H9 (cell line): ENCODE measurements around the gene UHRF1. TPM values are rescaled to one million over a fixed set of nuclear protein-coding genes. Genes with fewer than 3 reads are reported as not detected.

Experiments used
- DNase-seq: peaks from one replicate; pipeline ENCODE4 v3.0.0-alpha.2; 2017
- H2AFZ ChIP-seq: one replicate; pipeline ENCODE4 v1.6.1; 2013; ENCODE audit warnings: mild to moderate bottlenecking, low read length, control low read depth, moderate library complexity
- H2AK5ac ChIP-seq: 2 replicates; pipeline ENCODE4 v1.6.1; 2013; ENCODE audit warnings: low read length, control low read depth, mixed read lengths; ENCODE audit not compliant: insufficient read length
- H2BK120ac ChIP-seq: one replicate; pipeline ENCODE4 v1.6.1; 2013; ENCODE audit warnings: low read depth, mild to moderate bottlenecking, low read length, control low read depth, inconsistent platforms; ENCODE audit not compliant: poor library complexity, severe bottlenecking
- H2BK12ac ChIP-seq: 2 replicates; pipeline ENCODE4 v1.6.1; 2013; ENCODE audit warnings: low read length, control low read depth, mixed read lengths, low read depth; ENCODE audit not compliant: insufficient read length
- H2BK15ac ChIP-seq: 2 replicates; pipeline ENCODE4 v1.6.1; 2013; ENCODE audit warnings: low read depth, low read length, control low read depth
- H2BK20ac ChIP-seq: one replicate; pipeline ENCODE4 v1.6.1; 2013; ENCODE audit warnings: low read depth, mild to moderate bottlenecking, low read length, control low read depth, inconsistent platforms; ENCODE audit not compliant: poor library complexity, severe bottlenecking
- H2BK5ac ChIP-seq: 2 replicates; pipeline ENCODE4 v1.6.1; 2013; ENCODE audit warnings: low read length, control low read depth, mixed read lengths; ENCODE audit not compliant: insufficient read length
- H3K14ac ChIP-seq: 2 replicates; pipeline ENCODE4 v1.6.1; 2013; ENCODE audit warnings: low read length, control low read depth; ENCODE audit not compliant: insufficient read depth
- H3K18ac ChIP-seq: 2 replicates; pipeline ENCODE4 v1.6.1; 2013; ENCODE audit warnings: low read depth, mild to moderate bottlenecking, mixed read lengths, low read length, control low read depth; ENCODE audit not compliant: insufficient read length
- H3K23ac ChIP-seq: 2 replicates; pipeline ENCODE4 v1.6.1; 2013; ENCODE audit warnings: low read length, control low read depth, mixed read lengths, low read depth; ENCODE audit not compliant: insufficient read length
- H3K23me2 ChIP-seq: 2 replicates; pipeline ENCODE4 v1.6.1; 2013; ENCODE audit warnings: low read depth, mild to moderate bottlenecking, mixed read lengths, low read length, control low read depth; ENCODE audit not compliant: insufficient read length, poor library complexity, severe bottlenecking
- H3K27ac ChIP-seq: 2 replicates; pipeline ENCODE4 v1.5.1; 2013; ENCODE audit warnings: low read length, control low read depth, mixed read lengths, low read depth; ENCODE audit not compliant: insufficient read length
- H3K27me3 ChIP-seq: 2 replicates; pipeline ENCODE4 v1.6.1; 2013; ENCODE audit warnings: low read length, control low read depth, inconsistent platforms; ENCODE audit not compliant: insufficient read depth
- H3K4ac ChIP-seq: 2 replicates; pipeline ENCODE4 v1.6.1; 2013; ENCODE audit warnings: low read depth, mild to moderate bottlenecking, control low read depth, inconsistent platforms, low read length, moderate library complexity
- H3K4me1 ChIP-seq: 2 replicates; pipeline ENCODE4 v1.6.1; 2013; ENCODE audit warnings: low read length, control low read depth, inconsistent platforms; ENCODE audit not compliant: insufficient read depth
- H3K4me2 ChIP-seq: 2 replicates; pipeline ENCODE4 v1.6.1; 2013; ENCODE audit warnings: low read length, control low read depth, mixed read lengths; ENCODE audit not compliant: insufficient read length, insufficient read depth
- H3K56ac ChIP-seq: 2 replicates; pipeline ENCODE4 v1.6.1; 2013; ENCODE audit warnings: low read depth, mild to moderate bottlenecking, mixed read lengths, low read length, control low read depth; ENCODE audit not compliant: insufficient read length
- H3K79me1 ChIP-seq: 2 replicates; pipeline ENCODE4 v1.6.1; 2013; ENCODE audit warnings: low read depth, mild to moderate bottlenecking, moderate library complexity, low read length, control low read depth, inconsistent platforms; ENCODE audit not compliant: insufficient read depth, poor library complexity, severe bottlenecking
- H3K79me2 ChIP-seq: 2 replicates; pipeline ENCODE4 v1.6.1; 2013; ENCODE audit warnings: low read length, control low read depth, inconsistent platforms; ENCODE audit not compliant: insufficient read depth
- H3K9ac ChIP-seq: 2 replicates; pipeline ENCODE4 v1.6.1; 2013; ENCODE audit warnings: low read length, control low read depth, mixed read lengths; ENCODE audit not compliant: insufficient read length; ENCODE audit errors: extremely low read depth
- H3K9me3 ChIP-seq: one replicate; pipeline ENCODE4 v1.6.1; 2013; ENCODE audit warnings: low read depth, low read length, inconsistent platforms; ENCODE audit not compliant: control insufficient read depth
- H3T11ph ChIP-seq: one replicate; pipeline ENCODE4 v1.6.1; 2013; ENCODE audit warnings: mild to moderate bottlenecking, low read length, control low read depth, inconsistent platforms
- H4K20me1 ChIP-seq: one replicate; pipeline ENCODE4 v1.6.1; 2013; ENCODE audit not compliant: control insufficient read depth, insufficient read length, insufficient read depth
- H4K5ac ChIP-seq: 2 replicates; pipeline ENCODE4 v1.6.1; 2013; ENCODE audit warnings: low read depth, mild to moderate bottlenecking, mixed read lengths, low read length, control low read depth; ENCODE audit not compliant: insufficient read length
- H4K8ac ChIP-seq: replicated peaks from 2 replicates; pipeline ENCODE4 v1.6.1; 2013; ENCODE audit warnings: low read length, control low read depth, mixed read lengths, low read depth; ENCODE audit not compliant: insufficient read length
- H4K91ac ChIP-seq: 2 replicates; pipeline ENCODE4 v1.6.1; 2013; ENCODE audit warnings: low read depth, mild to moderate bottlenecking, moderate library complexity, mixed read lengths, low read length, control low read depth; ENCODE audit not compliant: insufficient read length
- H3K27ac Mint-ChIP-seq, 3 experiments: 2 replicates in 2 of 3; 3 replicates in 1 of 3; pipeline ENCODE4 v1.8.0; 2020 to 2021; ENCODE audit warnings: mixed read lengths in 3 of 3, mild to moderate bottlenecking in 1 of 3, moderate library complexity in 1 of 3
- H3K27me3 Mint-ChIP-seq: 2 replicates; pipeline ENCODE4 v1.8.0; 2021; ENCODE audit warnings: low read depth, mild to moderate bottlenecking, moderate library complexity, mixed read lengths
- H3K36me3 Mint-ChIP-seq, 3 experiments: 2 replicates in 2 of 3; 3 replicates in 1 of 3; pipeline ENCODE4 v1.8.0; 2020 to 2021; ENCODE audit warnings: low read depth in 3 of 3, mixed read lengths in 3 of 3; ENCODE audit not compliant: insufficient read depth in 1 of 3
- H3K4me1 Mint-ChIP-seq, 2 experiments: 2 replicates each; pipeline ENCODE4 v1.8.0; 2020; ENCODE audit warnings: mixed read lengths in 2 of 2
- H3K4me3 Mint-ChIP-seq, 2 experiments: 2 replicates in 1 of 2; 3 replicates in 1 of 2; pipeline ENCODE4 v1.8.0; 2020 to 2021; ENCODE audit warnings: mild to moderate bottlenecking in 2 of 2, mixed read lengths in 2 of 2, moderate library complexity in 1 of 2
- H3K9me3 Mint-ChIP-seq, 2 experiments: 2 replicates in 1 of 2; 3 replicates in 1 of 2; pipeline ENCODE4 v1.8.0; 2020; ENCODE audit warnings: mild to moderate bottlenecking in 2 of 2, mixed read lengths in 2 of 2, moderate library complexity in 1 of 2
- CTCF ChIP-seq: fragments of 200-600 bp; sonication (generic); conservative IDR thresholded peaks from 3 replicates; pipeline ENCODE4 v1.8.0; 2021; ENCODE audit warnings: antibody characterized with exemption, mild to moderate bottlenecking
- WGBS: extraction: QIAGEN DNeasy Blood & Tissue Kit; methylation state at CpG from one replicate; pipeline ENCODE4 v1.1.7; 2013; ENCODE audit warnings: missing lambda C conversion rate, low lambda C conversion rate, mixed read lengths; ENCODE audit not compliant: insufficient read length; ENCODE audit errors: extremely low coverage; 5-methylcytosine and 5-hydroxymethylcytosine counted together
- total RNA-seq: library from RNA; stranded (reverse); gene quantifications from 2 replicates; pipeline ENCODE4 v1.2.1, GENCODE V29; 2021

The UHRF1 gene
- total RNA-seq, 1 experiment from 2014 or later: 106 TPM

GRCh38 chr19:4896372-4896771 is 12.9 kb upstream of the UHRF1 start:
- H4K5ac ChIP-seq: no peak overlapping the region
- no peak overlapping the region for H3K4ac ChIP-seq
- H3K23ac ChIP-seq: no peak overlapping the region
- Mint-ChIP-seq H3K27me3 (peaks cover 80% of the 10 kb centered on the region), H3K4me3 (no peak overlapping the region), H3K4me1 (peaks cover 12 to 13% of the 10 kb centered on the region in 2 experiments), H3K27ac (no peak overlapping the region), H3K9me3 (peaks cover 0 to 2% of the 10 kb centered on the region in 2 experiments; a peak in 1 of 5 replicates), H3K36me3 (no peaks in the 10 kb centered on the region)
- H2BK12ac ChIP-seq: no peak overlapping the region
- no peak overlapping the region for H2BK5ac ChIP-seq
- H3K27me3 ChIP-seq: peaks cover 7% of the 10 kb centered on the region
- H2BK15ac ChIP-seq: no peak overlapping the region
- H3K79me2 ChIP-seq: no peaks in the 10 kb centered on the region
- H2BK120ac ChIP-seq: no peak overlapping the region
- no peak overlapping the region for H3K9ac ChIP-seq
- no CpG with 5 or more reads among the region's 3 CpGs for WGBS
- no peaks in the 10 kb centered on the region for H3K79me1 ChIP-seq
- no peak overlapping the region for H3K56ac ChIP-seq
- H3K23me2 ChIP-seq: no peaks in the 10 kb centered on the region
- no peak overlapping the region for H3K18ac ChIP-seq
- no peak overlapping the region for H3K4me2 ChIP-seq
- H3T11ph ChIP-seq: no peak overlapping the region
- H2AK5ac ChIP-seq: no peak overlapping the region
- no peak for DNase-seq
- no peak overlapping the region for H2AFZ ChIP-seq
- no peaks in the 10 kb centered on the region for H3K9me3 ChIP-seq
- no peaks in the 10 kb centered on the region for H4K20me1 ChIP-seq
- H3K14ac ChIP-seq: no peak overlapping the region
- no peak for TF ChIP-seq CTCF
- no peak overlapping the region for H4K91ac ChIP-seq
- no peak overlapping the region for H4K8ac ChIP-seq
- H3K27ac ChIP-seq: no peak overlapping the region
- no peak overlapping the region for H2BK20ac ChIP-seq
- no peaks in the 10 kb centered on the region for H3K4me1 ChIP-seq
